B cell (primary cell): ENCODE data around the gene ZRANB1.

Experiments used
- EZH2 ChIP-seq: IDR thresholded peaks from 2 replicates; pipeline ENCODE4 v1.6.1; 2012; ENCODE audit warnings: borderline replicate concordance, low read depth, mild to moderate bottlenecking, moderate library complexity, low read length; ENCODE audit not compliant: insufficient read depth, poor library complexity, severe bottlenecking
- TF ChIP-seq, protein P1 (sequence below): fragments of 200-600 bp; IDR thresholded peaks from one replicate; pipeline ENCODE4 v1.8.0; 2022; ENCODE audit warnings: antibody characterized with exemption, mild to moderate bottlenecking

DNA sequence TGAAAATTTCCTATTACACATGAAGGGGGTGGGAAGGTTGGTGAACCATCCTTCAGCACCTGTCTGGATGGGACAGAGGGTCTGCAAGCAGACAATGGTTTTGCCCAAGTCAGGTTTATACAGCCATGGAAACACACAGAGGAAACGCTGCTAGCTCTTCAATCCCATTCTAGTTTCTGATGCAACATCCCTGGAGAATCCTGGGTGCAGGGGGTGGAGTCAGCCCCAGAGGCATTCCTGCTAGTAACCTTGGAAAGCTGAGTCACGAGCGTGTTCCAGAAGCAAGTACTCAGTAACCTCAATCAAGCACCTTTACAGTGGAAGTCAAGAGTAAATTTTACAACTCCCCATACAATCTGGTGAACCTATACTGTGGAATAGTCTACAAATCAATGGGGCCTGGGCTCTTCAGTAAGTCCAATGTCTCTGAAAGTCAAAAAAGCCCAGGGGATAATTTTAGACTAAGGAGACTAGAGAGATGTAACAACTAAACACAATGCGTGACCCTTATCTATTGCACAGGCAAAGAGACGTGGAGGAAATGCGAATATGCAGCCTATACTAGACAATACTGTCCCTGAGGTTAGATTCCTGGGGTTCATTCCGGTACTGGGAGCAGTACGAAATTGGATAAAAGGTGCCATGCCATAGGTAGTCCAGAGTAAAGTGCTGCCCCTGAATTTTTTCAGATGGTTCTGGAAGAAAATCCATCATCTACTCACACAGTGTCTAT is 95.4 kb downstream of the ZRANB1 start:
- TF ChIP-seq, protein P1, sequence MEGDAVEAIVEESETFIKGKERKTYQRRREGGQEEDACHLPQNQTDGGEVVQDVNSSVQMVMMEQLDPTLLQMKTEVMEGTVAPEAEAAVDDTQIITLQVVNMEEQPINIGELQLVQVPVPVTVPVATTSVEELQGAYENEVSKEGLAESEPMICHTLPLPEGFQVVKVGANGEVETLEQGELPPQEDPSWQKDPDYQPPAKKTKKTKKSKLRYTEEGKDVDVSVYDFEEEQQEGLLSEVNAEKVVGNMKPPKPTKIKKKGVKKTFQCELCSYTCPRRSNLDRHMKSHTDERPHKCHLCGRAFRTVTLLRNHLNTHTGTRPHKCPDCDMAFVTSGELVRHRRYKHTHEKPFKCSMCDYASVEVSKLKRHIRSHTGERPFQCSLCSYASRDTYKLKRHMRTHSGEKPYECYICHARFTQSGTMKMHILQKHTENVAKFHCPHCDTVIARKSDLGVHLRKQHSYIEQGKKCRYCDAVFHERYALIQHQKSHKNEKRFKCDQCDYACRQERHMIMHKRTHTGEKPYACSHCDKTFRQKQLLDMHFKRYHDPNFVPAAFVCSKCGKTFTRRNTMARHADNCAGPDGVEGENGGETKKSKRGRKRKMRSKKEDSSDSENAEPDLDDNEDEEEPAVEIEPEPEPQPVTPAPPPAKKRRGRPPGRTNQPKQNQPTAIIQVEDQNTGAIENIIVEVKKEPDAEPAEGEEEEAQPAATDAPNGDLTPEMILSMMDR = no peak
- TF ChIP-seq EZH2 = no peak
